ENCODE measurements around the gene GNPNAT1.
A peak's percentile ranks its signal among the peaks of the same experiment; 100 is the strongest.

GRCh38 chr14:52738409-52738808 is 53.0 kb downstream of the GNPNAT1 start:
- no peak for TF ChIP-seq RAD21 (IDR thresholded peaks at IDR 0.05; ENCODE audit: low read depth)
- TF ChIP-seq TEAD4 (IDR thresholded peaks at IDR 0.05): no peak
- no peak for TF ChIP-seq YY1 (IDR thresholded peaks at IDR 0.05; ENCODE audit: low read depth)
- no peak for TF ChIP-seq REST (IDR thresholded peaks at IDR 0.05; ENCODE audit: low read depth)
- TF ChIP-seq CEBPB (IDR thresholded peaks at IDR 0.05): no peak
- TF ChIP-seq EP300 (IDR thresholded peaks at IDR 0.05; ENCODE audit: borderline replicate concordance): no peak
- TF ChIP-seq EGR1 (IDR thresholded peaks at IDR 0.05): no peak
- TF ChIP-seq NFIC (IDR thresholded peaks at IDR 0.05): peak; percentile 41; the same call in 1 of the 2 replicates
- no peak for TF ChIP-seq TCF12 (IDR thresholded peaks at IDR 0.05; ENCODE audit: low read depth)
- TF ChIP-seq ZBTB7A (IDR thresholded peaks at IDR 0.05; ENCODE audit: low read depth): no peak
- TF ChIP-seq TAF1 (IDR thresholded peaks at IDR 0.05; ENCODE audit: low read depth): no peak
